GM13976 (cell line): ENCODE data around the gene RABL6.
A peak's percentile ranks its signal among the peaks of the same experiment; 100 is the strongest.
"Not testable (repeated sequence)": the region's sequence is repeated elsewhere in the genome, so short reads cannot be mapped to it uniquely, and the experiment has no call there.

ENCODE experiments used
- DNase-seq: peaks from one replicate; pipeline ENCODE4 v3.0.0; 2012; ENCODE audit warnings: low spot score
- CTCF ChIP-seq: IDR thresholded peaks from 2 replicates; pipeline ENCODE4 v1.5.1; 2012; ENCODE audit warnings: borderline replicate concordance, mild to moderate bottlenecking; ENCODE audit not compliant: insufficient read depth; ENCODE audit errors: extremely low read depth, missing control alignments, control extremely low read depth
- in situ Hi-C: fragments of 300-500 bp; cut with MboI; formaldehyde crosslinking; loops from one replicate; pipeline ENCODE4 v1.12.0; 2022; ENCODE audit warnings: low sequenced_read_pairs, mixed read lengths, inconsistent platforms; ENCODE audit not compliant: unreplicated experiment

RABL6 gene

GRCh38 chr9:136762221-136762691, 45.5 kb upstream of the RABL6 start:
- in situ Hi-C loops: no loop called here
- TF ChIP-seq CTCF: no peak
- no peak for DNase-seq

- in situ Hi-C loops: no loop called here
- DNase-seq: peak; percentile 78
- TF ChIP-seq CTCF: no peak
These were observed 44.7 kb upstream of the RABL6 start for GRCh38 chr9:136762915-136763648.

GRCh38 chr9:136763649-136764035, 44.1 kb upstream of the RABL6 start:
- TF ChIP-seq CTCF: no peak
- DNase-seq: no peak
- in situ Hi-C loops: no loop called here

- no peak for TF ChIP-seq CTCF
- in situ Hi-C loops: no loop called here
- no peak for DNase-seq
These were observed 43.4 kb upstream of the RABL6 start, which contains the start of gene LCN15 for GRCh38 chr9:136764301-136764891. LCN15 (minus strand) TSS chr9:136764518; CDS start chr9:136764488, 30 bp downstream.

- no peak for DNase-seq
- in situ Hi-C loops: no loop called here
- TF ChIP-seq CTCF: no peak
These were observed 42.7 kb upstream of the RABL6 start for GRCh38 chr9:136765041-136765440.

- in situ Hi-C loops: not testable (repeated sequence)
- DNase-seq: peak; percentile 62
These were observed 41.9 kb upstream of the RABL6 start for GRCh38 chr9:136765745-136766409.
